ENCODE data around the gene SDF2L1.
A peak's percentile ranks its signal among the peaks of the same experiment; 100 is the strongest.
"Not testable (repeated sequence)": the region's sequence is repeated elsewhere in the genome, so short reads cannot be mapped to it uniquely, and the experiment has no call there.

SDF2L1 gene, protein sequence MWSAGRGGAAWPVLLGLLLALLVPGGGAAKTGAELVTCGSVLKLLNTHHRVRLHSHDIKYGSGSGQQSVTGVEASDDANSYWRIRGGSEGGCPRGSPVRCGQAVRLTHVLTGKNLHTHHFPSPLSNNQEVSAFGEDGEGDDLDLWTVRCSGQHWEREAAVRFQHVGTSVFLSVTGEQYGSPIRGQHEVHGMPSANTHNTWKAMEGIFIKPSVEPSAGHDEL

DNA sequence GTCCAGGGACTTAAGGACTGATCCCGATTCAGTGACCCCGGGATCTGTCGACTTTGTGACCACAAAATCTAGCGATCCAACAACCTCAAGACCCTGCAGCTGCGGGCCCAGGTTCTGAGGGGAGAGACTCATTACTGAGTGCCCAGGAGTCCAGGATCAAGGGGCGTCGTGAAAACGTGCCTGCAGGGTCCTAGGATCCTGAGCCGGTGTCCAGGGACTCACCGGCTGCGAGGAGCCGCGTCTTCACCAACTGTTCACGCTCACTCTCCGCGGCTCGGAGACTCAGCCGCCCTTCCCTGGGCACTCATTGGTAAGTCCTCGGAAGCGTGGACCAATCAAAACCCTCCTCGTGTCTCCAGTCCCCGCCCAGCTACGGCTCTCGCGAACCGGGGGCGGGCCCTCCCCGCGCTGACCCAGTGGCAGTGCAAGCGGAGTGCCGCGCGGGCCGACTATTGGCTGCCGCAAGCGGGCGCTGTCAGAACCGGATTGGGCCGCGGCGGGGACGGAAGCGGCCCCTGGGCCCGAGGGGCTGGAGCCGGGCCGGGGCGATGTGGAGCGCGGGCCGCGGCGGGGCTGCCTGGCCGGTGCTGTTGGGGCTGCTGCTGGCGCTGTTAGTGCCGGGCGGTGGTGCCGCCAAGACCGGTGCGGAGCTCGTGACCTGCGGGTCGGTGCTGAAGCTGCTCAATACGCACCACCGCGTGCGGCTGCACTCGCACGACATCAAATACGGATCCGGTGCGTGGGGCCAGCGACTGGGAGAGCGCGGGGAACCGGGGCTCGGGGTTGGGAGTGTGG lies at the start of gene SDF2L1:
TSS of gene SDF2L1 (plus strand) at position 514 of the 795 bp plus-strand sequence. CDS start at position 549, 35 bp downstream.
- peak; percentile 98 to 99 for DNase-seq

DNA sequence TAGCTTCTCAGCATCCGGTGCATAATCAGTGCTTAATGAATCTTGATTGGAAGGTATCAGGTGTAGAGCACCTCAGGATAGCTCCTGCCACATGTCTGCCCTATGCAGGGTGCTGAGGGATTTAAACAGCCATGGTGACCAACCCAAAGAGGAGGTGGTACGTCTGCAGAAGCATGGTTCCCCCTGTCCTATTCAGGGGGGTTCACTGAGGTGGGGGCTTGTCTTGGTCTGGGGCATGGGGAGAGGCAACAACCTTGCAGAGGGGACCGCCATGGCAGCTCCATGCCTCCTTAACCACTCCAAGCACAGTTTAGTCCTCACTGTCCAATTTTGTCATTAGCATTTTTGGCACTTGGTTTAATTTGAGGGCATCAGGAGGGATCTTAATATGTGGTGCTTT lies 49.7 kb upstream of the SDF2L1 start:
- no peak for DNase-seq

DNA sequence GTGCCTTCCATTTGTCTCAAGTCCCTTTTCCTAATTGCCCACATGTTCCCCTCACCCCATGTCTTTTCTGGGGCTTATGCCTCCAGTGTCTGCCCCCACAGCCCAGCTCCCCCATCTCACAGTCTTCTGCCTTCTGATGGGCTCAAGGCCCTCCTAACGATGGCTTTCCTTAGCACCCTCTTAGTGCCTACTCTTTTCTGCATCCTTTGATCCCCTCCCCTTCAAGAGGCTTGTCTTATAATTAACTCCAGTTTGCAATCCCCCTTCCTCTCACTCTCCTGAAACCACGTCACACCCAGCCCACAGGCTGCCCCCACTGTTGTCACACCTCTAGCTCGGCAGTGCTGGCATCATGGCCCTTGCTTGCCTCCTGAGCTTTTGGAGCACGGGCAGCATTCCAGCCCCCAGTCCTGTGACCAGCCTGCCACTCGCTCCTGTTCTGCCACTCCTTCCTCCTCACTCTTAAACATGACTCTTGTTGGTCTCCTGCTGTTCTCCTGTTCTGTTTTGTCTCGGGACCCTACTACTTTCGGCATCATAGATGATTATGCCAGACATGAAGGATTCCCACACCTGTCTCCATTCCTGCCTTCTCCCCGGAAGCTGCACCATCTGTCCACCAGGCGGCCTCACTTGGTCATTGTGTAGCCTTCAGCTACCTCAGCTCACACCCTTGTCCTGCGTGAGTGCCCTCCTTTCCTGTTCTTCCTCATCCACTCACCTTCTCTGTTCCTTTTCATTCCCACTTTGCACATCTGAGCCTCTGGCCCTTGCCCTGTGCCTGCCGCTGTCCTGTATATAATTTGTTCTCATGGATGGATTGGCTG lies 48.5 kb upstream of the SDF2L1 start:
- DNase-seq, result no peak

DNA sequence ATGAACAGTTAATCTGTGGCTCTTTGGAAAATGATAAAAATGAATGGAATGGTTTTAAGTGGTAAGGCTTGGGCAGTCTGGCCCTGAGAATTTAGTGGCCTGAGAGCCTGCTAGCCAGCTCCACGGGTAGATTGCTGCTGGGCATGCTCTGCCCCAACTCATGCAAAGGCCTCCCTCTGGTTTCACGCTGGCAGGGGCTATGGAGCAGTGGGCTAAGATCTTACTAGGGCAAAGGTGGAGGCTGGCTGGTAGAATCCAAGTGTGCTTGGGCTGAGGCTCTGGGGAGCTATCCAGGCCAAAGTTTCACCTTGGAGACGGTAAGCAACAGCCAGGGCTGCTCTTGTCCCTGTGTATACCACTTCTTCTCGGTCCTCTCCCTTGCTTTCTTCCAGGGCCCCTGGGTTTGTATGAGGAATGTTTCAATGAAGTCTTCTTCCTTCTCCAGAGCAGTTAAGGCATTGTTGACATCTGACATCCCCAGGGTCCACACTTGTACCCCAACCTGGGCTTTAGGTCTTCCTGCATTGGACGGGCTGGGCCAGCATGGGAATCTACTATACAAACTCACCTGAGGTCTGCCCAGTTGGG lies 47.1 kb upstream of the SDF2L1 start:
- no peak for DNase-seq

DNA sequence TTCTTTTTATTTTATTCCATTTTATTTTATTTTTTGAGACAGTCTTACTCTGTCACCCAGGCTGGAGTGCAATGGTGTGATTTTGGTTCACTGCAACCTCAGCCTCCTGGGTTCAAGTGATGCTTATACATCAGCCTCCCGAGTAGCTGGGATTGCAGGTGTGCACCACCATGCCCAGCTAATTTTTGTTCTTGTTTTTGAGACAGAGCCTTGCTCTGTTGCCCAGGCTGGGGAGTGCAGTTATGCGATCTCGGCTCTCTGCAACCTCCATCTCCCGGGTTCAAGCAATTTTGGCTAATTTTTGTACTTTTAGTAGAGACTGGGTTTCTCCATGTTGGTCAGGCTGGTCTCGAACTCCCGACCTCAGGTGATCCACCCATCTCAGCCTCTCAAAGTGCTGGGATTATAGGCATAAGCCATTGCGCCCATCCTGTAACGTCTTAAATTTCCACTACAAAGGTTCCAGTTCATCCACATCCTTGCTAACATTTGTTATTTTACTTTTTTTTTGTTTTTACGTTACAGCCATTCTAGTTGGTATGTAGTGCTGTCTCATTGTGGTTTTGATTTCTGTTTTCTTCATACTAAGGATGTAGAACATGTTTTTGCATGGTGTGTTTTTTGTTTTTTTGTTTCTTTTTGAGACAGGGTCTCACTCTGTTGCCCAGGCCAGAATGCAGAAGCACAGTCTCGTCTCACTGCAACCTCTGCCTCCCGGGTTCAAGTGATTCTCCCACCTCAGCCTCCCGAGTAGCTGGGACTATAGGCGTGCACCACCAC lies 45.6 kb upstream of the SDF2L1 start:
- not testable (repeated sequence) for DNase-seq

DNA sequence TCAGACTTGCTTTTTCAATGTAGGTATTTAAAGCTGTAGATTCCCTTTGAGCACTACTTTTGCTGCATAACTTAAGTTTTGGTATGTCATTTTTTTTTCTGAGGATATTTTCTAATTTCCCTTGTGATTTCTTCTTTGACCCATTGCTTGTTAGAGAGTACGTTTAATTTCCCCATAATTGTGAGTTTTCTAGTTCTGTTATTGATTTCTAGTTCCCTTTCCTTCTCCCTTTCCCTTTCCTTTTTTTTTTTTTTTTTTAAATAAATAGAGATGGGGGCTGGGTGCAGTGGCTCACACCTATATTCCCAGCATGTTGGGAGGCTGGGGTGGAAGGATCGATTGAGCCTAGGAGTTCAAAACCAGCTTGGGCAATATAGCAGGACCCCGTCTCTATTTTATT lies 43.8 kb upstream of the SDF2L1 start:
- no peak for DNase-seq

DNA sequence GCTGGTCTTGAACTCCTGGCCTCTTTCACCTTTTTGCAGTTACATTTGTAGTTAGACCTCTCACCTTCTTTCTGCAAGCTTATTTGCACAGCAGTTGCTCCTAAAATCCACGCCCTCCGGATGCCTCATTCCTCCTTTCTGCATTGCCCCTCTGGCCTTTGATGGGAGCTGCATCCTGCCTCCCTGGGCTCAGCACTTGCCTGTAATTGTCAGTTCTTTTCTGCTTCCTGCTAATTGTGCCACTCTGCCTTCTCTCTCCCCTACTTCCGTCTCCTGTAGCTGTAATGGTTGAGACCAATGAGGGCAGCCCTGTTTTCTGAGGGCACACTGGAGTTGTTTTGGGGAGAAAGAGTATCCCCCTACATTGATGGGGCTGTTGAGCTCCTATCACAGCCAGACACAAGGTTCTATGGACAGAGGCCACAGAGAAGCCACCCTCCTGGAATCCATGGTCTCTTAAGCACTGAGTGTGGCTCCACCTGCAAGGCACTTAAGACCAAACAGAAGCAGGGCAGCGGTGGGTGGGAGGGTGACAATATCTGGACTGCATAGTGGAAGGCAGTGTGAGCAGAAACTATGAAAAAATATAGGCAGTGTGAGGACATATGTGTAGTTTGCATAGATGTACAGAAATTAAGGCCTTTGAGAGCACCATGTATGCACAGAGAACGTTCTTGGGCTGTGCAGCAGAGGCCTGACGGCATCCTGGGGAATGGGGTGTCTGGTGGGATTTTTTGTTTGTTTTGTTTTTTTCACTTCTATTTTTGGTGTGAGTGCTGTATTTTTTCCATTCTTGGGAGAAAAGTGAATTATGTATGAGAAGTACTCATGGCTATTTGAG lies 42.8 kb upstream of the SDF2L1 start:
- no peak for DNase-seq

DNA sequence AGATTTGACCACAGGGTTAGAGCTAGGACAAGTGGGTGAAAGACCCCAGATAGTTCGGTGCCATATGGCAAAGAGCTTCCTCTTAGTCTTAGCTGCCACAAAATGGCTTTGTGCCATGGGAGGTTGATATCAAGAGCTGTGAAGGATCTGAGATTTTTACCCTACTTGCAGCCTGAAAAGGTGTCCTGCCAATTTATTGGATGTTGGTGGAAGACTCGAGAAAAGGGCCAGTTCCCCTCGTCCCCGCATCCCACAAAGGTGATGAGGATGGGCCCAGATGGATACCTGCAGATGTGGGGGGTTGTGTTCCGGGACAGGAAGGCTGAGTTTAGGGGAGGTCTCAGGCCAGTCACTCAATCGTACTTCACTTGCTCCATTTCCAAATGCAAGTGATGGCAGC lies 39.5 kb upstream of the SDF2L1 start:
- no peak for DNase-seq

DNA sequence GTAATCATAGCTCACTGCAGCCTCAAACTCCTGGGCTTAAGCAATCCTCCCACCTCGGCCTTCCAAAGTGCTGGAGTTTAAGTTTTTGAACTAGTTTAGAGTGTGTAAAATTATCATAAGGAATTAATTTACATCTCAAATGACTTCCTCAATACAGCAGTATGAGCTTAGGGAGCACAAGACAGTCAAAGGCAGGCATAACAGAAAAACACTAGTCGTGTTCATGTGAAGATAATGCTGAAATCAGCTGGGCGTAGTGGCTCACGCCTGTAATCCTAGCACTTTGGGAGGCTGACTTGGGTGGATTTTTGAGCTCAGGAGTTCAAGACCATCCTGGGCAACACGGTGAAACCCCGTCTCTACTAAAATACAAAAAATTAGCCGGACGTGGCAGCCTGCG lies 38.1 kb upstream of the SDF2L1 start:
- DNase-seq, result no peak

DNA sequence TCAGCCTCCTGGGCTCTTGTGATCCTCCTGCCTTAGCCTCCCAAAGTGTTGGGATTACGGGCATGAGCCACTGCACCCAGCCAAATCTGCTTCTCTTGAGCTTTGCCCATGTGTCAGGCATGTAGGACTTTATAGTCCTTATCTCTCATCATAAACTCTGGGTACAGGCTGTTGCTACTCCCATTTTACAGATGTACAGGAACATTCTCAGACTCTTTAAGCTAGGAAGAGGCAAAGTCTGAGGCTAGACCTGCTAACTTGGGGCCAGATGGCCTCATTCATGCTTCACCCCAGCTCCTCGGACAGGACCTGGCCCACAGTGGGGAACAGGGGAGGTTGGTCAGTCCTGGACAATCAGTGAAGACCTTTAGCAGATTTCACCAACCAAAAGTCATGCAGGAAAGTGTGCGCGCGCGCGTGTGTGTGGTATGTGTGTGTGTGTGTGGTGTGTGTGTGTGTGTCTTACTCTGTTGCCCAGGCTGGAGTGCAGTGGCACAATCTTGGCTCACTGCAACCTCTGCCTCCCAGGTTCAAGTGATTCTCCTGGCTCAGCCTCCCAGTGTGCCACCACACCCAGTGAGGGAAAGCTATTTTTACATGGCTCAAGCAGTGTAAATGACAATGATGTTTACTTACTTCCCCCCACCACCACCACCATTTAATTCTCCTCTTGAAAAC lies 36.1 kb upstream of the SDF2L1 start:
- DNase-seq, result no peak

DNA sequence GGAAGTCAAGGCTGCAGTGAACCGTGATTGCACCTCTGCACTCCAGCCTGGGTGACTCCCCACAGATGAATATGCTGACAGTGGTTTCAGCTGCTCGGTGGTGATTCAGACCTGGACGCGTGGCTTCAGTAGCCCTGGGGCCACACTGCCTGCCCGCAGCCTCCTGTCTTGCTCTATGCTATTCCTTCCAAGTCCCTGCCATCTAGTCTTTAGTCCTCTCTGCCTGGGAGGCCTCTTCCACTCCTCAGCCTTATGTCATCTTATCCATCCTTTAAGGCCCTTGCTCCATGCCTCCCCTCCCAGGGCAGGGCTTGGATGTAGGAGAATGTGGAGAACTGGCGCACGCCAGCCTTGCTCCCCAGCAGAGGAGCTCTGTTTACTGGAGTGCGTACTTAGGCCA lies 35.3 kb upstream of the SDF2L1 start:
- DNase-seq, result no peak

DNA sequence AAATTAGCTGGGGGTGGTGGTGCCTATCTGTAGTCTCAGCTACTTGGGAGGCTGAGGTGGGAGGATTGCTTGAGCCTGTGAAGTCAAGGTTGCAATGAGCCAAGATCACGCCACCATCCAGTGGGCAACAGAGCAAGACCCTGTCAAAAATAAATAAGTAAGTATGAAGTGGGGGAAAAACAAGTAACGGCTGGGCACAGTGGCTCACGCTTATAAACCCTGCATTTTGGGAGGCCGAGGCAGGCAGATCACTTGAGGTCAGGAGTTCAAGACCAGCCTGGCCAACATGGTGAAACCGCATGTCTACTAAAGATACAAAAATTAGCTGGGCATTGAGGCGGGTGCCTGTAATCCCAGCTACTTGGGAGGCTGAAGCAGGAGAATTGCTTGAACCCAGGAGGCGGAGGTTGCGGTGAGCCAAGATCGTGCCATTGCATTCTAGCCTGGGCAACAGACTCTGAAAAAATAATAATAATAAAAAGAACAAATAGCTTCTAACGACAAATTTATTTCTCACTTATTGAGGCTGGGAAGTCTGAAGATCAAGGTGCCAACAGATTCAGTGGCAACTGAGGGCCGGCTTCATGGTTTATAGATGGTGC lies 32.4 kb upstream of the SDF2L1 start:
- DNase-seq, result not testable (repeated sequence)

DNA sequence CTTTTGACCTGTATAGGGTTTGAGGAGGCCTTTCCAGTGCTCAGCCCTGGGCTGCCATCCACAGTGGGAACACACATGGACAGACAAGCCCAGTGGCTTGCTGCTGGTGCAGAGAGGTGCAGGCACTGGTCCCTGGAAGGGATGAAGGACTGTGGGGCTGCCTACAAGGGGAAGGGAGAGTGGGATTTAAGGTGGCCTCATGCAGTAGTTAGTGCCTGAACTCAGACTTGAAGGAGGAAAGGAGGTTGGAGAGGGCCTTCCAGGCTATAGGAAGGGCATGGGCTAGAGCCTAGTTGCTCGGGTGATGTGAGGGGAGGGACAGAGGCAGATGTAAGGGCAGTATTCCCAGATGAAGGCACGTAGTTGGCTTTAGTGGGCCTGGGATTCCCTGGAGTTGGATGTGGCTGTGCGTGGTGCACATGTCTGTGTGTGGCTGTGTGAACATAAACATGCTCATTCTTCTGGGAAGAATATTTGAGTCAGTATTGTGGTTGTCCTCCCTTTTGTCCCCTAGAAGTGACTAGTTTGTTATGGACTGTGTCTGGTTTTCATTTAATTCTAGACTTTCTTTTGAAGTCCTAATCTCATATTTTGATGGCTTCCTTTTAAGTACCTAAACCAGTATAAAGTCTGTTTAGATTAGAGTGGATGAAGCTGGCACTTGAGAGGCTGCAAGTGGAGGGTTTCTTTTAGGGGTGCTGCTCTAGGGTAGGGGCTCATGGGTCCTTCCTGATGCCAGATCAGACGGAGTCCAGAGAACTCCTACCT lies 30.7 kb upstream of the SDF2L1 start:
- no peak for DNase-seq

DNA sequence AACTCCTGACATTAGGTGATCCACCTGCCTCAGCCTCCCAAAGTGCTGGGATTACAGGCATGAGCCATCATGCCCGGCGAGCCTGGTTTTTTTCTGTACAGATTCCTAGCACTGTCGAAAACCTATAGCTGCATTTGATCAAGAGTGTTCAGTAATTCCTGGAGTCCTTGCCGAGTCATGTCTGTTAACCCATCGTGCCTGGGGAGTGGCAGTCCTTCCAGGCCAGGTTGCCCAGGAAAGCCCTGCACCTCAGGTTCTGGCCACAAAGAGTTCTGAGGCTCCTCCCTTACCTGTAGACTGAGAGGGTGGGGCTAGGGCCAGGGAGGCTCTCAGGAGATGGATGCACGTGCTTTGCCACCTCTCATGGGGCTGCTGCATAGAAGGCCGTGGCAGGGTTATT lies 29.2 kb upstream of the SDF2L1 start:
- DNase-seq, result no peak

DNA sequence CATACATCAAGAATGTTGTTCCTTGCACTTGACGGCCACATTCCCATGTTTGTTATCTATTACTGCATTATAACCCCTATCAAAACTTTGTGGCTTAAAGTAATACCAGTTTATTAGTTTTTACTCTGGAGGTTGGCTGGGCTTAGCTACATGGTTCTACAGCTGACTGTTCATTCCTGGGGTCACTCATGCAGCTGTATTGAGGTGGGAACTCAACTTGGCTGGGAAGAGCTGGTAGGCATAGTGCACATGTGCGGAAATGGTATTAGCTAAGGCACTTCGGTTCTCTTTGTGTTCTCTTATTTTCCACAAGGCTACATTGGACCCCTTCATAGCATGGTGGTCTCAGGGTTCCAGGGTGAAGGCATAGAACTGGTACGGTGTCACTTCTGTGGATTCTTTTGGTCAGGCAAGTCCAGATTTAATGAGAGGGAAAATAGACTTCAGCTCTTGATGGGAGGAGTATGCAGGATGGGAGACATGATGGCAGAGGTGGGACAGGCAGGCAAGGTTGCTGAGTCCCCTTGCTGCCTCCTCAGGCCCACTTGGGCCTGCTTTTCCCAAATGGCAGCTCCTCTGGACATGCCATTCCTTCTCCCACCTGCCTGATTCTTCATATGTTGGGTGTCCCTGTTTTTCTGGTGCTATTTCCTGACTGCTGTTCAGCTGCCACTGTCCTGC lies 28.4 kb upstream of the SDF2L1 start:
- no peak for DNase-seq

DNA sequence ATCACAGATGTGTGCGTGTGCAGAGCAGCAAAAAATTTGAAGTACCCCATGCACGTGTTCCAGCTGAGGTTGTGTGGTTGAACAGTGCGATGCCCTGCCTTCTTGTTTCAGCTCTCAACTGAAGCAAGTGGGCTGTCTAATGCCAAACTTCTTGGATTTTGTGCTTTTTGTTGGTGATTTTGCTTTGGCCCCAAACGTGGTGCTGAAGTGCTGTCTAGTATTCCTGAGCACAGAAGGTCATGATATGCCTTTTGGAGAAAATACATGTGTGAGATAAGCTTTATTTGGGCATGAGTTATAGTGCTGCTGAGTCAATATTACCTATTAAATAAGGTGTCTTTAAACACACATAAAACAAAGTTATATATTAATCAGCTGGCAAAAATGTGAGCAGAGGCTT lies 26.4 kb upstream of the SDF2L1 start:
- no peak for DNase-seq

DNA sequence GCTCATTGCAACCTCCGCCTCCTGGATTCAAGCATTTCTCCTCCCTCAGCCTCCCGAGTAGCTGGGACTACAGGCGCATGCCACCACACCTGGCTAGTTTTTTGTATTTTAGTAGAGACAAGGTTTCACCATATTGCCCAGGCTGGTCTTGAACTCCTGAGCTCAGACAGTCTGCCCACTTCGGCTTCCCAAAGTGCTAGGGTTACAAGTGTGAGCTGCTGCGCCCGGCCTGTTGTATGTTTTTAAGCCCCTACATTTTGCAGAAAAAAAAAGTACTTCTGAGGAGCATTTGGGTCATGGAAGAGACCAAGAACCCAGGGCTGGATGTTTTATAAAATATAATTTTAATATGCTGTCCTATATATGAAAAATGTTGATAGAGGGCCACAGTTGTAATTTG lies 24.8 kb upstream of the SDF2L1 start:
- DNase-seq, result not testable (repeated sequence)

DNA sequence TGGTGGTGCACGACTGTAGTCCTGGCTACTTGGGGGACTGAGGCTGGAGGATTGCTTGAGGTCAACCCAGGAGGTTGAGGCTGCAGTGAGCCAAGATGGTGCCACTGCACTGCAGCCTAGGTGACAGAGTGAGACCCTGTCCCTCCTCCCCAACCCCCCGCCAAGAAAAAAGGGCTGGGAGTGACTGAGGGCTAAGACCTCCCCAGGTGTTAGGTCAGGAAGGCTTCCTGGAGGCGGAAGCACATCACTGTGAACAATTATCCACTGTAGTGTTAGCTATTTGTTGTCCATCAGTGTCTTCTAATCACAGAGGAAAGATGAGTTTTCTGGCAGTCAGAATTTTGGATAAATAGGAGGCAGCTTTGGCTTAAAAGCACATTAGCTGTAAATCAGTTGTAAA lies 21.1 kb upstream of the SDF2L1 start:
- DNase-seq, result no peak
